Coronary artery (tissue), 2 donors: ENCODE data around the gene SIAH2.

Source experiments
- DNase-seq: peaks from one replicate; pipeline ENCODE4 v3.0.0-alpha.2; 2017; ENCODE audit warnings: low spot score
- H3K27ac ChIP-seq, 2 donors: fragments of 200-600 bp; sonication (generic); one replicate each; pipeline ENCODE4 v1.5.1; 2016 to 2019
- H3K4me3 ChIP-seq: fragments of 200-600 bp; sonication (generic); 2 replicates; pipeline ENCODE4 v1.5.1; 2016; ENCODE audit warnings: mild to moderate bottlenecking, moderate library complexity
- CTCF ChIP-seq: fragments of 200-600 bp; sonication (generic); IDR thresholded peaks from one replicate; pipeline ENCODE4 v1.5.1; 2019; ENCODE audit warnings: antibody characterized with exemption

Gene SIAH2

GRCh38 chr3:150763122-150763840, at the start of gene SIAH2:
TSS of gene SIAH2 (minus strand) at chr3:150763169. CDS start at chr3:150762849, 320 bp downstream.
- DNase-seq: peak; percentile 96
- Histone ChIP-seq H3K4me3 (peak within 1 kb of the TSS; percentile 72), H3K27ac (peak within 1 kb of the TSS; percentile 93 to 96)
- TF ChIP-seq CTCF: no peak

- no peak for DNase-seq
- H3K4me3 ChIP-seq: no peak overlapping the region
- no peak for TF ChIP-seq CTCF
- no peak overlapping the region for H3K27ac ChIP-seq
Observed at GRCh38 chr3:150811984-150812383, 49.0 kb upstream of the SIAH2 start.

GRCh38 chr3:150810641-150811040, 47.7 kb upstream of the SIAH2 start:
- H3K4me3 ChIP-seq: no peak overlapping the region
- H3K27ac ChIP-seq: no peak overlapping the region
- no peak for DNase-seq
- no peak for TF ChIP-seq CTCF

GRCh38 chr3:150806185-150806835, 43.3 kb upstream of the SIAH2 start:
- no peak for DNase-seq
- Histone ChIP-seq H3K27ac (no peak overlapping the region), H3K4me3 (no peak overlapping the region)
- TF ChIP-seq CTCF: no peak

- H3K27ac ChIP-seq: no peak overlapping the region
- no peak overlapping the region for H3K4me3 ChIP-seq
- no peak for TF ChIP-seq CTCF
- no peak for DNase-seq
Observed at GRCh38 chr3:150805354-150805753, 42.4 kb upstream of the SIAH2 start.

GRCh38 chr3:150803440-150803985, 40.5 kb upstream of the SIAH2 start:
- Histone ChIP-seq H3K27ac (no peak overlapping the region), H3K4me3 (no peak overlapping the region)
- DNase-seq: no peak
- no peak for TF ChIP-seq CTCF
